Measurements from ENCODE around the gene MMP7. TPM values are rescaled to one million over a fixed set of nuclear protein-coding genes. Genes with fewer than 3 reads are reported as not detected.
A peak's percentile ranks its signal among the peaks of the same experiment; 100 is the strongest.

MMP7 gene
- total RNA-seq, 1 donor from 2014 or later = 16.0 TPM

DNA sequence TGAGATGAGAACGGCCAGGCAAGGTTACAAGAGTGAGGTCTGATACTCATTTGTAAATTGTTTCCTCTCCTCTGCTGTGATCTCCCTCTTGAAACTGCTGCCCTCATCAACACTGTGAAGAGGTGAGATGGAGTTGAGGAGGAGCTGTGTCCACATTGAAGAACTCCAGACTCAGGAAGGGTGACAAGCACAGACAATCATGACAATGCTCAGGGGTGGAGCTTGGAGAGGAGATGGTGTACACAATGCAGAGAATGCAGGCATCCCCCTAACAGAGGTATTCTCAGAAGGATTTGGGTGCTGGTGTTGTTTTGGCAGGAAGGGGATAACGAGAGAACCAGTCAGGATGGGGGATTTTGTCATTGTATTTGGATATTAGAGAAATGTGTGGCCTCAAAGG lies 21.5 kb upstream of the MMP7 start:
- TF ChIP-seq, protein P1, sequence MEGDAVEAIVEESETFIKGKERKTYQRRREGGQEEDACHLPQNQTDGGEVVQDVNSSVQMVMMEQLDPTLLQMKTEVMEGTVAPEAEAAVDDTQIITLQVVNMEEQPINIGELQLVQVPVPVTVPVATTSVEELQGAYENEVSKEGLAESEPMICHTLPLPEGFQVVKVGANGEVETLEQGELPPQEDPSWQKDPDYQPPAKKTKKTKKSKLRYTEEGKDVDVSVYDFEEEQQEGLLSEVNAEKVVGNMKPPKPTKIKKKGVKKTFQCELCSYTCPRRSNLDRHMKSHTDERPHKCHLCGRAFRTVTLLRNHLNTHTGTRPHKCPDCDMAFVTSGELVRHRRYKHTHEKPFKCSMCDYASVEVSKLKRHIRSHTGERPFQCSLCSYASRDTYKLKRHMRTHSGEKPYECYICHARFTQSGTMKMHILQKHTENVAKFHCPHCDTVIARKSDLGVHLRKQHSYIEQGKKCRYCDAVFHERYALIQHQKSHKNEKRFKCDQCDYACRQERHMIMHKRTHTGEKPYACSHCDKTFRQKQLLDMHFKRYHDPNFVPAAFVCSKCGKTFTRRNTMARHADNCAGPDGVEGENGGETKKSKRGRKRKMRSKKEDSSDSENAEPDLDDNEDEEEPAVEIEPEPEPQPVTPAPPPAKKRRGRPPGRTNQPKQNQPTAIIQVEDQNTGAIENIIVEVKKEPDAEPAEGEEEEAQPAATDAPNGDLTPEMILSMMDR (IDR thresholded peaks at IDR 0.05) = no peak
- H3K27me3 ChIP-seq = no peaks in the 10 kb centered on the region
- no peaks in the 10 kb centered on the region for H3K36me3 ChIP-seq
- H3K27ac ChIP-seq = peak overlapping the region; percentile 63
- no peak overlapping the region for H3K4me3 ChIP-seq
- H3K4me1 ChIP-seq = no peaks in the 10 kb centered on the region
- intact Hi-C loops (cut with DNase I) = no loop called here
- ATAC-seq = peak; percentile 8
- no peak for DNase-seq
- H3K9me3 ChIP-seq = no peaks in the 10 kb centered on the region

DNA sequence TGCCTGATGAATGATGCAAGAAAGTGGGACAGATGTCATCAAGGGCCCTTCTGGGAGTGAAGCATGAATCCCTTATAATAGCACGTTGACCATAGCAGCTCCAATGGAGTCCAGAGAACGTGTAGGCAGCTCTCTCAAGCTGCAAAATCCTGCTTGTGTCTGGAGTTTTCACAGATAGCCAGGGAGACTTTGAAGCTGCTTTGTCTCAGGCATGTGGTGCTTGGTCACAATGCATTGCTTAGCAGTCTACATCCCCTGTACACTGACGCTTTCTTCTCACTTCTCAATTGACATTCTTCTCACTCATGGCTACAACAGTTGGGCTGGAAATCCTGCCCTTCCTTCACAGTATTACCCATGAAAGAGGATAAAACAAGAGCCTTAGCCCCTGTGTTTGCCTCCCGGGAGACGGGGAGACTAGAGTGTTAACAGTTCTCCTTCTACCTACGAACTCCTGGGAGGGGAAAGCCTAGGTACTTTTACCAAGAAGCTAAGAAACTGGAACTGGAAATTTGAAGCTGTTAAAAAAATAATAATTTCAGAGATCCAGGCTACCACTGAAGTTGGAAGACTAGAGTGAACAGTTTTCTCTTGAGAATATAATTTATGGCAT lies 20.7 kb upstream of the MMP7 start:
- Histone ChIP-seq H3K9me3 (no peaks in the 10 kb centered on the region), H3K4me3 (no peak overlapping the region), H3K36me3 (no peaks in the 10 kb centered on the region), H3K27me3 (no peaks in the 10 kb centered on the region), H3K27ac (peak overlapping the region; percentile 63), H3K4me1 (no peaks in the 10 kb centered on the region)
- TF ChIP-seq, protein P1 (IDR thresholded peaks at IDR 0.05) = no peak
- no peak for ATAC-seq
- DNase-seq = no peak
- intact Hi-C loops (cut with DNase I) = no loop called here

DNA sequence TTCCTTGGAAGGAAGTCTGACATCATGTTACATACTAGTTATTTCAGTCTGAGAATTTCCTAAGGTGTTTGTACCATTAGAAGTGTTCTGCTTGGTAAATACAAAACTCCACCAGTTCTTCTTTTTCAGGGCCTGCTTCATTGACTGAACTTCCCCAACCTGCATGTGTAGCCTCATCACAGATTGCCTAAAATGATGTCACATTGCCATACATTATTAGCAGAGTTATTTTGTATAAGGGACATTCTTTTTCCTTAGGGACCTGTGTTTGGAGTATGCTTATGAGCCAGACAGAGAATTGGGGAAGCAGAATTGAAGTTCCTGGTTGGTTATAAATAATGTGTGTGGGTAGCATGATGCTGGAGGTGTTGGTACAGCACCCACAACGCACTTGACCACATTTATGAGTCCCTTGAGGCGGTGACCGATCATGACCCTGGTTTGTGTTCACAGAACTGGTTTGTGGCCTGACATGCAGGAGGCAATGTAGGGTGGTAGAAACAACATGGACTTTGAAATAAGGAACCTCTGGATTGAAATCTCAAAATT lies 16.4 kb upstream of the MMP7 start:
- DNase-seq (no peak), ATAC-seq (peak; percentile 88)
- intact Hi-C loops (cut with DNase I) = no loop called here
- Histone ChIP-seq H3K4me1 (no peaks in the 10 kb centered on the region), H3K4me3 (no peak overlapping the region), H3K27me3 (no peaks in the 10 kb centered on the region), H3K9me3 (no peaks in the 10 kb centered on the region), H3K27ac (no peak overlapping the region), H3K36me3 (no peaks in the 10 kb centered on the region)
- TF ChIP-seq, protein P1 (IDR thresholded peaks at IDR 0.05) = no peak

DNA sequence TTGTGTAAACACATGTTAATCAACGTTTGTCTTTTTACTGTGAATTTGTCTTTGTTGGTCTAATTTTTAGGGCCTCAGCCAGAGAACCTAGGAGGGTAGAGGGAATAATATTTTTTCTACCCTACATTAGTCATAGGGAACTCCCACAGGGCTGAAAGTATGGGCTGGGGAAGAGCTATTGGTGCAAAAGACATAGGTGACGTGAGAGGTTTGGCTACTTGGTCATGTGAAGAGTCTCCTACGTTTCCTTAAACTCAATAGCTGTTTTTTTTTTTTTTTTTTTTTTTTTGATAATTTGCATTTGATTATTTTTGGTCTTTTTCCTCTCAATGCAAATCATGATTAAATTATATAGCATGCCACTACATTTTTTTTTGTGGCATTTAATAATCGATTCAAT lies 15.9 kb upstream of the MMP7 start:
- intact Hi-C loops (cut with DNase I) = no loop called here
- Histone ChIP-seq H3K4me3 (no peak overlapping the region), H3K27ac (no peak overlapping the region), H3K36me3 (no peaks in the 10 kb centered on the region), H3K4me1 (no peaks in the 10 kb centered on the region), H3K27me3 (no peaks in the 10 kb centered on the region), H3K9me3 (no peaks in the 10 kb centered on the region)
- ATAC-seq = peak; percentile 39
- no peak for DNase-seq
- TF ChIP-seq, protein P1 (IDR thresholded peaks at IDR 0.05) = no peak

DNA sequence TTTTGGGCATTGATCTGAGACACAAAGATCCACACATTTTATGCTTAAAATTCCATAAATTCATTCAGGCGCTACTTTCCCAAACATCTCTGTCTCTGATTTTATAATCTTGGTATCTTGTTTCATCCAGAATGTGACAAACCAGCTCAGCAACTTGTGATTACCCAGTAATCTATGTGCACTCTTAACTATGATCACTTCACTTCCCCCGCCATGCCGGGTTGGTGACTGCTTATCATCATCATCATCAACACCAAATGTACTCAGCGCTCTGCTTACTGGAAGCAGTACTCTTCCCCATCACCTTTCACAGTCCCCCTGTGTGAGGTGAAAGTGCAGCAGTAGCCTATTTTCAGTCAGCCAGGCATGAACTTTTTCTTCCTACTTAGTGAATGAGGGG lies 15.2 kb upstream of the MMP7 start:
- TF ChIP-seq, protein P1 (IDR thresholded peaks at IDR 0.05) = no peak
- no peaks in the 10 kb centered on the region for H3K9me3 ChIP-seq
- DNase-seq (no peak), ATAC-seq (no peak)
- no peaks in the 10 kb centered on the region for H3K27me3 ChIP-seq
- H3K4me1 ChIP-seq = no peaks in the 10 kb centered on the region
- no peak overlapping the region for H3K4me3 ChIP-seq
- H3K36me3 ChIP-seq = no peaks in the 10 kb centered on the region
- H3K27ac ChIP-seq = no peak overlapping the region
- intact Hi-C loops (cut with DNase I) = no loop called here

Measured in upper lobe of right lung (tissue), 1 donor.